Measurements from ENCODE around the gene GRIN3B.
"Not testable (repeated sequence)": the region's sequence is repeated elsewhere in the genome, so short reads cannot be mapped to it uniquely, and the experiment has no call there.

Gene GRIN3B

DNA sequence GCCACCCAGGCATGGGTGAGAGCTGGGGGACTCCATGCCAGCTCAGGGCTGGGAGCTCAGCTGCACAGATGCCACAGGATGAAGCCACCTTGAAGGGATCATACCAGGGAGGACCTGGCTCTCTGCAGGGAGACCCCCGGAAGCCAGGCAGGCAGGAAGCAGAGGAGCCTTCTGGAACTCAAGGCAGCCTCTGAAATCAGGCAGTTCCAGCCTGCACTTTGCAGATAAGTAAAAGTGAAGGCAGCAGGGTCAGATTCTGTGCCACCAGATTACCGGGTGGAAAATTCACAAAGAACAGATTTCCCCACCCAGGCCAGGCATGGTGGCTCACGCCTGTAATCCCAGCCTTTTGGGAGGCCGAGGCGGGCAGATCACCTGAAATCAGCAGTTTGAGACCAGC, 18.2 kb downstream of the GRIN3B start:
- H2AFZ ChIP-seq (ENCODE audit: low read depth, low read length) = no peak overlapping the region
- H3K4me3 ChIP-seq (ENCODE audit: low read length) = no peak overlapping the region
- no peaks in the 10 kb centered on the region for H3K9me3 ChIP-seq (ENCODE audit: low read length)
- H3K36me3 ChIP-seq (ENCODE audit: insufficient read depth, low read length) = peaks cover 17% of the 10 kb centered on the region
- H3K4me1 ChIP-seq (ENCODE audit: insufficient read depth, low read length) = peaks cover 43% of the 10 kb centered on the region
- no peaks in the 10 kb centered on the region for H3K27me3 ChIP-seq (ENCODE audit: insufficient read depth, low read length)

DNA sequence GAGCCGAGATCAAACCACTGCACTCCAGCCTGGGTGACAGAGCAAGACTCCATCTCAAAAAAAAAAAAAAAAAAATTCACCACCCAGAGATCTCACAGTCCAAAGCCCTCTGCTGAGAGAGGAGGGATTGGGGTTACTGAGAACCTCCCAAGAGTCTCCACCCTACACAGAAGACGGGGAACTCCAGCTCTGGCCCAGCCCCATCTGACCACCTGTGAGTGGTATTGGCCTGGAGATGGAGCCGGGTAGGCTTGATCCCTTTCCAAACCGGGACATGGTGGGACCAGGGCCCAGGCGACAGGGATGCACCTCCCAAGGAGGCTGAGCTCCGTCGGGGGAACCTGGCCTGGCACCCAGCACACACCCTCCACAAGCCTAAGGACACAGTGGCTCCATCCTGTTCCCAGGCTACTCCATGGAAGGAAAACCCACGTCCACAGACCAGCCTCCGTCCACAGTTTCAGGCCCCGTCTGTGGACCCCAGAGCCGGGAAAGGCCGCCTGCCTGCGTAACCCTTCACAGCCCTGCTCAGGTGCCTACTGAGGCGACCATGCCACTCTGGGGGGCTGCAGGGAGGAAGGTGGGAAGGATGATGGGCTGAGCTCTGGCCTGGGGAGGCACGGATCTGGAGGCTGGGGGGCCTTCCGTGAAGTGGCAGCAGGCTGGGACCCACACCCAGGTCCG, 18.9 kb downstream of the GRIN3B start:
- H3K9me3 ChIP-seq (ENCODE audit: low read length) = no peaks in the 10 kb centered on the region
- peak overlapping the region; percentile 74 for H3K4me3 ChIP-seq (ENCODE audit: low read length)
- H3K36me3 ChIP-seq (ENCODE audit: insufficient read depth, low read length) = peaks cover 10% of the 10 kb centered on the region
- H3K4me1 ChIP-seq (ENCODE audit: insufficient read depth, low read length) = peaks cover 43% of the 10 kb centered on the region
- no peaks in the 10 kb centered on the region for H3K27me3 ChIP-seq (ENCODE audit: insufficient read depth, low read length)
- no peak overlapping the region for H2AFZ ChIP-seq (ENCODE audit: low read depth, low read length)

DNA sequence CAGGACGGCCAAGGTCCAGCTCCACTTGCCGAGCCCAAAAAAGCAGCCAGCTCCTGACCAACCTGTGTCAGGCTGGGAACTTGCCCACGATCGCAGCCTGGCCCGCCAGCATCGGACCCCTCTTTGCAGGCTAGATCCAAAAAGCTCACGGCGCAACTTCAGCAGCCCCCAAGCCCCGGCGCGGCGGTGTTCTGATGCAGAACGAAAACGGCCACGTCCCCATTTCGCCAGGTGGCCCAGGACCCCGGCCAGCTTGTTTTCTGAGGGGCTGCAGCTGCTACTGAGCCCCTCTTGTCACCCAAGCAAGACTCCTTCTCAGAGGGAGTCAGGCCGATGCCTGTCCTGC, 19.4 kb downstream of the GRIN3B start:
- Histone ChIP-seq H3K4me1 (ENCODE audit: insufficient read depth, low read length) (peaks cover 43% of the 10 kb centered on the region), H3K36me3 (ENCODE audit: insufficient read depth, low read length) (peaks cover 5% of the 10 kb centered on the region), H3K9me3 (ENCODE audit: low read length) (no peaks in the 10 kb centered on the region), H3K4me3 (ENCODE audit: low read length) (peak overlapping the region; percentile 74), H2AFZ (ENCODE audit: low read depth, low read length) (no peak overlapping the region), H3K27me3 (ENCODE audit: insufficient read depth, low read length) (no peaks in the 10 kb centered on the region)

GRCh38 chr19:1019980-1020867, 20.0 kb downstream of the GRIN3B start:
- Histone ChIP-seq H3K4me1 (ENCODE audit: insufficient read depth, low read length) (peaks cover 43% of the 10 kb centered on the region), H3K9me3 (ENCODE audit: low read length) (no peaks in the 10 kb centered on the region), H2AFZ (ENCODE audit: low read depth, low read length) (no peak overlapping the region), H3K27me3 (ENCODE audit: insufficient read depth, low read length) (no peaks in the 10 kb centered on the region), H3K4me3 (ENCODE audit: low read length) (peak overlapping the region; percentile 74), H3K36me3 (ENCODE audit: insufficient read depth, low read length) (peaks cover 4% of the 10 kb centered on the region)

GRCh38 chr19:1020868-1021425, 20.7 kb downstream of the GRIN3B start, which contains the start of gene TMEM259:
TSS of gene TMEM259 (minus strand) at chr19:1021123. CDS start at chr19:1020996, 127 bp downstream.
- H3K4me3 ChIP-seq (ENCODE audit: low read length) = peak within 1 kb of the TSS; percentile 74
- H2AFZ ChIP-seq (ENCODE audit: low read depth, low read length) = no peak within 1 kb of the TSS
- peaks cover 4% of the 10 kb centered on the region for H3K36me3 ChIP-seq (ENCODE audit: insufficient read depth, low read length)
- H3K27me3 ChIP-seq (ENCODE audit: insufficient read depth, low read length) = no peaks in the 10 kb centered on the region
- no peaks in the 10 kb centered on the region for H3K9me3 ChIP-seq (ENCODE audit: low read length)
- peaks cover 41% of the 10 kb centered on the region for H3K4me1 ChIP-seq (ENCODE audit: insufficient read depth, low read length)

GRCh38 chr19:1023883-1024188, 23.6 kb downstream of the GRIN3B start:
- H3K36me3 ChIP-seq (ENCODE audit: insufficient read depth, low read length); H3K27me3 ChIP-seq (ENCODE audit: insufficient read depth, low read length); H3K4me3 ChIP-seq (ENCODE audit: low read length); H3K9me3 ChIP-seq (ENCODE audit: low read length); H2AFZ ChIP-seq (ENCODE audit: low read depth, low read length): not testable (repeated sequence)
- H3K4me1 ChIP-seq (ENCODE audit: insufficient read depth, low read length) = peaks cover 28% of the 10 kb centered on the region

DNA sequence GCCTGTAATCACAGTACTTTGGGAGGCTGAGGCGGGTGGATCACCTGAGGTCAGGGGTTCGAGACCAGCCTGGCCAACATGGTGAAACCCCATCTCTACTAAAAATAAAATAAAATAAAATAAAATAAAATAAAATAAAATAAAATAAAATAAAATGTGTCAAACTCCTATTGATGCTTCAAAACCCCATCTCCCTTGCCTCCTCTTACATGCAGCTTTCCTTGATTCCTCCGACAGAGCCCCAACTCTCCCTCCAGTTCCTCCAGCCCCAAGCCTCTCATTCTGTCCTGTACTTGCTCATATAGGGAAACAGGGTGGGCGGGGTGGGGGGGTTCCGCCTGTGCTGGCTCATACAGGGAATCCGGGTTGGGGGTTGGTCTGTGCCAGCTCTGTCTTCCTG, 24.9 kb downstream of the GRIN3B start:
- H3K4me1 ChIP-seq (ENCODE audit: insufficient read depth, low read length) = peaks cover 17% of the 10 kb centered on the region
- H3K4me3 ChIP-seq (ENCODE audit: low read length); H3K27me3 ChIP-seq (ENCODE audit: insufficient read depth, low read length); H3K36me3 ChIP-seq (ENCODE audit: insufficient read depth, low read length); H3K9me3 ChIP-seq (ENCODE audit: low read length); H2AFZ ChIP-seq (ENCODE audit: low read depth, low read length): not testable (repeated sequence)

GRCh38 chr19:1025960-1026782, 26.0 kb downstream of the GRIN3B start, which contains the start of gene CNN2:
TSS of gene CNN2 (plus strand) at chr19:1026608. CDS start at chr19:1026662, 54 bp downstream.
- peaks cover 16% of the 10 kb centered on the region for H3K4me1 ChIP-seq (ENCODE audit: insufficient read depth, low read length)
- H2AFZ ChIP-seq (ENCODE audit: low read depth, low read length) = peak within 1 kb of the TSS; percentile 49
- peak within 1 kb of the TSS; percentile 90 for H3K4me3 ChIP-seq (ENCODE audit: low read length)
- peaks cover 9% of the 10 kb centered on the region for H3K36me3 ChIP-seq (ENCODE audit: insufficient read depth, low read length)
- no peaks in the 10 kb centered on the region for H3K9me3 ChIP-seq (ENCODE audit: low read length)
- H3K27me3 ChIP-seq (ENCODE audit: insufficient read depth, low read length) = no peaks in the 10 kb centered on the region

DNA sequence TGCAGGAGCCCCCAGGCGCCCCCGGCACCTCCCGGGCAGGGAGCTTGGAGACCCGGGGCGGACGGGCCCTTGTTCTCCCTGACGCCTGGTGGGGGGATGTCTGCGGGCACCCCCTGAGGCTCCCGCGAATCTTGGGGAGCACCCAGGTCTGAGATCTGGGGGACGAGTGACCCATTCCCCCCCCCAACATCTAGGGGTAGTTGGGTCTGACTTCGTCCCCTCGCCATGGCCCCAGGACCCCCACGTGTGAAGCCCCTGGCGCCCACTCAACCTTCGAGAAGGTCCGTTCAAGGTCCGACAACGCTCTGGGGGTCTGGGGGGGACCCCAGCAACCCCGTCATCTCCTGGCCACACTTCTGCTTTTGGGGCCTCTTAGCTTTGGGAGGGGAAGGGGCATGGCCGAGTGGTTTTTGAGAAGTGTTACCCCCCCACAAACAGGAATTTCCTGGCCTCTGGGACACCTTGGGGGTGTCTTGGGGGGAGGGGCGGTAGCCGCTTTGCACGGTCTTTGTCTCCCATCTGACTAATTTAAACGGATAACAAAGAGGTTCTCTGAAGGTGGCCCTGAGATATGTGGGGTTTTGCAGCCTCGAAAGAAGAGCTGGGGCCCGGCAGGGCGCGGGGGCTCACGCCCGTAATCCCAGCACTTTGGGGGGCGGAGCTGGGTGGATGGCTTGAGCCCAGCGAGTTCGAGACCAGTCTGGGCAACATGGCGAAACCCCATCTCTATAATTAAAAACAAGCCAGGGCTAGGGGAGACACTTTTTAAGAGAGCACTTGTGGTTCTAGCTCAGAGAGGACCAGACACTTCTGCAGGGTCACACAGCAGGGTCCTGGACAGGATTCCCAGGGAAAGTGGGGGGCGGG, 26.8 kb downstream of the GRIN3B start:
- Histone ChIP-seq H3K27me3 (ENCODE audit: insufficient read depth, low read length) (no peaks in the 10 kb centered on the region), H3K36me3 (ENCODE audit: insufficient read depth, low read length) (peaks cover 13% of the 10 kb centered on the region), H3K4me1 (ENCODE audit: insufficient read depth, low read length) (peaks cover 16% of the 10 kb centered on the region), H2AFZ (ENCODE audit: low read depth, low read length) (peak overlapping the region; percentile 49), H3K4me3 (ENCODE audit: low read length) (peak overlapping the region; percentile 90), H3K9me3 (ENCODE audit: low read length) (no peaks in the 10 kb centered on the region)

DNA sequence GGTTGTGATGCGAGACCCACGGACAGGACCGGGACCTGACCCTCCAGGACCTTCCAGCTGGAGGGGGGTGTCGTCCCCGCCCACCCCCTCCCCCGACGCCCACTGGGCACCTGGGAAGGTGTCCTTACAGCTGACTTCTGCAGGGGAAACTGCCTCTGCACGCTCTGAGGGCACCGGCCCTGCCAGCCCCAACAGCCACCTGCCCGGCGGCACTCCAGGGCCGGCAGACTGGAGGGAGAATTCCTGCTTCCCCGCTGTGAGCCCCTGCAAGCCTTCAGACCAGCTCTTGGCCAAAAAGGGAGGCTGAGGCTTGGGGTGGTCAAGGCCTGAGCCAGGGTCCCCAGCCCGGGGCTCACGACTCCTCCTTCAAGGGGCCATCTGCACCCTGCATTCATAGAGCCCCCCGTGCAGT, 27.4 kb downstream of the GRIN3B start:
- Histone ChIP-seq H3K4me1 (ENCODE audit: insufficient read depth, low read length) (peaks cover 16% of the 10 kb centered on the region), H3K4me3 (ENCODE audit: low read length) (peak overlapping the region; percentile 90), H3K9me3 (ENCODE audit: low read length) (no peaks in the 10 kb centered on the region), H3K36me3 (ENCODE audit: insufficient read depth, low read length) (peaks cover 19% of the 10 kb centered on the region), H2AFZ (ENCODE audit: low read depth, low read length) (no peak overlapping the region), H3K27me3 (ENCODE audit: insufficient read depth, low read length) (no peaks in the 10 kb centered on the region)

DNA sequence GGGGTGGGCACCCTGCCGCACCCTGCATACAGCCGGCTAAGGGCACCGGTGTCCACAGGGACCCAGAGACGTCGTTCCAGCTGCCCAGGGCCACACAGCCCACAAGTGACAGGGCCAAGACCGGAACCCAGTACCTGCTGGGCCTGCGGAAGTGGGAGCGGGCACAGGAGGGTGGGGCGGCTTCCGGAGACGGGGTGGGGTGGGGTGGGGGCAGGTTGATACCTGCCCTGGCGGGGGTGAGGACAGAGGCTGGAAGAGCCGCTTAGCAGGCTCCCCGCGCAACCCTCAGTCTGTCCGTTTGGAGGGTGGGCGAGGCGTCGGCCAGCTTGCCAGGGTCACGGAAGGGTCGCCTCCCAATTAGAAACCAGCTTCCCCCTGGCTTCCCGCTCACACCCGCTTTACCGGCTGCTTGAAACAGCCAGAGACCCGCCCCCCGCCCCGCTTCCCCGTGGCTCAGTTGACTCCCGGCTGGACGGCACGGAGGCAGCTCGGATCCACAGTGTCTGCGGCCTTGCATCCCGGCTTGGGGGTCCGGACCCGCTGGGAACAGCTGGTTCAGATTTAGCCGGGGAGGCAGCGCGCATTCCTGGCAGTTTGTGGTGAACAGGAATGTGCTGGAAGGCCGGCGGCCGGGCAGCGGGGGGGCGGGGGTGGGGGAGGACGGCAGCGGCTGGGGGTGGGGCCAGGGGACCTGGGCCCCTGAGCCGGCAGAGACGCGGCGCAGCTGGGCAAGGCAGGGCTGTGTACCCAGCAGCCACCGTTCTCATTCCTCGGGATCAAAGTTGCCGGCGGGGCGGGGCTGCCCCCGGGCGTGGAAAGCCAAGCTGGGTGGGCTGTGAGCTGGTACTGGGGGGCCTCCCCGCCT, 28.1 kb downstream of the GRIN3B start:
- Histone ChIP-seq H3K4me1 (ENCODE audit: insufficient read depth, low read length) (peaks cover 16% of the 10 kb centered on the region), H3K9me3 (ENCODE audit: low read length) (no peaks in the 10 kb centered on the region), H3K36me3 (ENCODE audit: insufficient read depth, low read length) (peaks cover 24% of the 10 kb centered on the region), H3K27me3 (ENCODE audit: insufficient read depth, low read length) (no peaks in the 10 kb centered on the region), H2AFZ (ENCODE audit: low read depth, low read length) (no peak overlapping the region), H3K4me3 (ENCODE audit: low read length) (peak overlapping the region; percentile 90)

Measured in neuron (in vitro differentiated cells).